A549 (cell line): ENCODE results near the gene IL11RA. TPM values are rescaled to one million over a fixed set of nuclear protein-coding genes. Genes with fewer than 3 reads are reported as not detected.

Experiments
- ATAC-seq, 2 experiments: fragments of 200-7000 bp in 1 of 2; fragments of >200 bp in 1 of 2; cut with Nextera tagmentation in 1 of 2; cut with Tn5 transposase in 1 of 2; 3 replicates each; pipeline versions ENCODE4 v1.8.0 to v1.9.1; 2018 to 2020; ENCODE audit warnings: mild to moderate bottlenecking in 1 of 2, moderate library complexity in 1 of 2
- CTCF ChIA-PET: fragments of 300-600 bp; sonication (Branson Sonifier 250); formaldehyde crosslinking; extraction: SDS; loops from one replicate; lab custom pipeline; 2021; ENCODE audit warnings: antibody characterized with exemption, inconsistent platforms; lab: Yijun Ruan, JAX
- POLR2A ChIA-PET: fragments of 350-600 bp; formaldehyde crosslinking; extraction: SDS; loops from one replicate; lab custom pipeline; 2021; ENCODE audit warnings: antibody characterized with exemption, inconsistent platforms; lab: Yijun Ruan, JAX
- DNase-seq, 2 experiments: peaks; one replicate each; pipeline versions ENCODE4 v3.0.0 to v3.0.0-alpha.2; 2011 to 2016; ENCODE audit warnings: low read depth in 1 of 2, low spot score in 1 of 2
- FAIRE-seq: peaks from 2 replicates; lab custom pipeline; 2011; peaks lifted over from hg19 to GRCh38; lab: Jason Lieb, UNC
- H3K27ac ChIP-seq, 2 experiments: fragments of >200 bp; sonication (Bioruptor Twin); formaldehyde crosslinking; 3 replicates each; pipeline ENCODE4 v1.5.1; 2016 to 2017
- H3K4me1 ChIP-seq: fragments of >200 bp; sonication (Bioruptor Twin); formaldehyde crosslinking; 3 replicates; pipeline ENCODE4 v1.6.1; 2016
- H3K4me2 ChIP-seq: fragments of >200 bp; sonication (Bioruptor Twin); formaldehyde crosslinking; 3 replicates; pipeline ENCODE4 v1.6.1; 2016
- H3K4me3 ChIP-seq: fragments of >200 bp; sonication (Bioruptor Twin); formaldehyde crosslinking; 3 replicates; pipeline ENCODE4 v1.5.1; 2016
- H3K9me3 ChIP-seq: fragments of >200 bp; sonication (Bioruptor Twin); formaldehyde crosslinking; 3 replicates; pipeline ENCODE4 v1.6.1; 2016
- BCL3 ChIP-seq: fragments of >200 bp; sonication (Bioruptor Twin); formaldehyde crosslinking; IDR thresholded peaks from 3 replicates; pipeline ENCODE4 v1.6.1; 2016
- EP300 ChIP-seq, 2 experiments: fragments of >200 bp; sonication (Bioruptor Twin); formaldehyde crosslinking; IDR thresholded peaks; 2 replicates in 1 of 2; 3 replicates in 1 of 2; pipeline ENCODE4 v1.6.1; 2016 to 2017
- GATA3 ChIP-seq: IDR thresholded peaks from 2 replicates; pipeline ENCODE4 v1.6.1; 2012; ENCODE audit warnings: borderline replicate concordance
- HDAC2 ChIP-seq: fragments of 200-600 bp; sonication (generic); IDR thresholded peaks from 2 replicates; pipeline ENCODE4 v1.6.1; 2016
- HEYL ChIP-seq: fragments of 250-450 bp; sonication (Bioruptor Pico); IDR thresholded peaks from 2 replicates; pipeline ENCODE4 v1.8.0; 2021; ENCODE audit warnings: mild to moderate bottlenecking, moderate library complexity
- HOXA7 ChIP-seq: fragments of 250-450 bp; sonication (Bioruptor Pico); IDR thresholded peaks from 2 replicates; pipeline ENCODE4 v1.5.0; 2020; ENCODE audit warnings: mild to moderate bottlenecking, moderate library complexity
- KDM1A ChIP-seq: fragments of 200-600 bp; sonication (generic); IDR thresholded peaks from 2 replicates; pipeline ENCODE4 v1.6.1; 2016; ENCODE audit warnings: low read depth, mild to moderate bottlenecking
- MAFK ChIP-seq: fragments of 450-650 bp; IDR thresholded peaks from 2 replicates; pipeline ENCODE4 v1.6.1; 2014; ENCODE audit not compliant: partially characterized antibody
- MAX ChIP-seq: IDR thresholded peaks from 2 replicates; pipeline ENCODE4 v1.6.1; 2012
- MYC ChIP-seq: IDR thresholded peaks from 2 replicates; pipeline ENCODE4 v1.6.1; 2012; ENCODE audit warnings: mild to moderate bottlenecking, inconsistent platforms, low read length, improper control_type of control experiment, borderline replicate concordance
- NR3C1 ChIP-seq: fragments of >200 bp; sonication (Bioruptor Twin); formaldehyde crosslinking; IDR thresholded peaks from 3 replicates; pipeline ENCODE4 v1.6.1; 2017
- PHF8 ChIP-seq: fragments of 200-600 bp; sonication (generic); IDR thresholded peaks from 2 replicates; pipeline ENCODE4 v1.6.1; 2016; ENCODE audit warnings: low read depth, mild to moderate bottlenecking, antibody characterized with exemption, moderate library complexity, borderline replicate concordance
- RCOR1 ChIP-seq: fragments of 150-350 bp; IDR thresholded peaks from 2 replicates; pipeline ENCODE4 v1.6.1; 2014; ENCODE audit warnings: antibody characterized with exemption, low read length, low read depth
- ZNF302 ChIP-seq: fragments of 250-450 bp; sonication (Bioruptor Pico); IDR thresholded peaks from 2 replicates; pipeline ENCODE4 v1.9.0; 2021; ENCODE audit warnings: inconsistent platforms, mild to moderate bottlenecking, moderate library complexity
- WGBS: methylation state at CpG from one replicate; pipeline ENCODE4 v1.1.6; 2017; ENCODE audit errors: missing lambda C conversion rate; 5-methylcytosine and 5-hydroxymethylcytosine counted together
- polyA plus RNA-seq, 4 experiments: library from polyadenylated mRNA; depleted of rRNA in 3 of 4; stranded (reverse); fragments of >200 nt; fragmentation: RNase III in 1 of 4; extraction: RNeasy Plus Mini Kit Qiagen cat#74134 plus additional on column Dnase treatment in 1 of 4; gene quantifications; 2 replicates in 3 of 4; 3 replicates in 1 of 4; pipeline ENCODE4 v1.2.3, GENCODE V29; 2011 to 2017
- TF ChIP-seq, protein P1 (sequence below): fragments of 250-450 bp; sonication (Bioruptor Pico); IDR thresholded peaks from 2 replicates; pipeline ENCODE4 v1.5.0; 2021; ENCODE audit warnings: mild to moderate bottlenecking, moderate library complexity, borderline replicate concordance

IL11RA gene
- polyA plus RNA-seq, 2 of the 4 experiments (the other 2 are of a cell fraction): 5.6 to 6.8 TPM

DNA sequence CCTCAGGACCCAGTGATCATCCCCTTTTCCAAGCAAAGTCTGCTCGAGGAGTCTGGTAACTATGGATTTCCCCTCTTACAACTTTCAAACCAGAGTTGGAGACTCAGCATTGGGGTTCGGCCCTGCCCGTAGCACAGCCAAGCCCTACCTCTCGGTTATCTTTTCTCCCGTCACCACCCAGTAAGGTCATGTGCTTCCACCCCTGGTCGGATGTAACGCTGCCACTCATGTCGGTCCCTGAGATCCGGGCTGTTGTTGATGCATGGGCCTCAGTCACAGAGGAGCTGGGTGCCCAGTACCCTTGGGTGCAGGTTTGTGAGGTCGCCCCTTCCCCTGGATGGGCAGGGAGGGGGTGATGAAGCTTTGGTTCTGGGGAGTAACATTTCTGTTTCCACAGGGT lies 4.3 kb upstream of the IL11RA start (continued):
- TF ChIP-seq MYC (no peak), MAX (no peak), ZNF302 (CRISPR knock-in tag) (no peak)

GRCh38 chr9:34648673-34649072 lies 3.3 kb upstream of the IL11RA start:
- Histone ChIP-seq H3K4me3 (no peak overlapping the region), H3K4me2 (no peak overlapping the region), H3K27ac (no peak overlapping the region), H3K9me3 (no peaks in the 10 kb centered on the region), H3K4me1 (peaks cover 40% of the 10 kb centered on the region)
- DNase-seq: no peak
- TF ChIP-seq KDM1A: no peak
- TF ChIP-seq PHF8: no peak
- TF ChIP-seq HEYL (CRISPR knock-in tag): no peak
- TF ChIP-seq, protein P1, sequence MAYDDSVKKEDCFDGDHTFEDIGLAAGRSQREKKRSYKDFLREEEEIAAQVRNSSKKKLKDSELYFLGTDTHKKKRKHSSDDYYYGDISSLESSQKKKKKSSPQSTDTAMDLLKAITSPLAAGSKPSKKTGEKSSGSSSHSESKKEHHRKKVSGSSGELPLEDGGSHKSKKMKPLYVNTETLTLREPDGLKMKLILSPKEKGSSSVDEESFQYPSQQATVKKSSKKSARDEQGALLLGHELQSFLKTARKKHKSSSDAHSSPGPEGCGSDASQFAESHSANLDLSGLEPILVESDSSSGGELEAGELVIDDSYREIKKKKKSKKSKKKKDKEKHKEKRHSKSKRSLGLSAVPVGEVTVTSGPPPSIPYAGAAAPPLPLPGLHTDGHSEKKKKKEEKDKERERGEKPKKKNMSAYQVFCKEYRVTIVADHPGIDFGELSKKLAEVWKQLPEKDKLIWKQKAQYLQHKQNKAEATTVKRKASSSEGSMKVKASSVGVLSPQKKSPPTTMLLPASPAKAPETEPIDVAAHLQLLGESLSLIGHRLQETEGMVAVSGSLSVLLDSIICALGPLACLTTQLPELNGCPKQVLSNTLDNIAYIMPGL (CRISPR knock-in tag): no peak
- WGBS: 90% methylated on average over 8 of the region's 8 CpGs
- ChIA-PET POLR2A (interaction anchor here (0.6 kb wide), 1 partner anchor 528 kb away, joined by 4 read pairs; no protein-coding TSS in a partner anchor), CTCF (interaction anchor here (2.6 to 22.6 kb wide), 3 partner anchors 12 to 54 kb away, joined by 14 to 288 read pairs (median 107); partner anchors contain the start of genes CCL27 and SIGMAR1)
- no peak for FAIRE-seq
- no peak for ATAC-seq

GRCh38 chr9:34650816-34651215 lies 1.2 kb upstream of the IL11RA start:
- H3K9me3 ChIP-seq: no peaks in the 10 kb centered on the region
- POLR2A ChIA-PET: interaction anchor here (1.8 to 2.1 kb wide), 2 partner anchors 13 to 14 kb away, joined by 6 to 8 read pairs; partner anchors contain the start of gene SIGMAR1
- TF ChIP-seq GATA3: no peak
- peaks cover 33% of the 10 kb centered on the region for H3K4me1 ChIP-seq
- CTCF ChIA-PET: interaction anchor here (0.7 to 22.6 kb wide), 6 partner anchors 10 to 59 kb away, joined by 3 to 288 read pairs (median 9); partner anchors contain the start of genes CCL27 and SIGMAR1
- ATAC-seq (no peak), DNase-seq (no peak), FAIRE-seq (no peak)
- peak overlapping the region; percentile 76; the same call in 2 of the 3 replicates for H3K4me2 ChIP-seq
- H3K4me3 ChIP-seq: no peak overlapping the region
- H3K27ac ChIP-seq: no peak overlapping the region; a peak in 1 of 6 replicates
- 94% methylated on average over 4 of the region's 5 CpGs for WGBS

- no peak for DNase-seq
- Histone ChIP-seq H3K4me3 (peak overlapping the region; percentile 37), H3K4me2 (peak overlapping the region; percentile 76), H3K27ac (peak overlapping the region; percentile 77 to 89), H3K9me3 (no peaks in the 10 kb centered on the region), H3K4me1 (peaks cover 28% of the 10 kb centered on the region)
- no peak for FAIRE-seq
- POLR2A ChIA-PET: interaction anchor here (1.0 to 2.1 kb wide), 3 partner anchors 11 to 14 kb away, joined by 3 to 8 read pairs (median 6); partner anchors contain the start of genes CCL27 and SIGMAR1
- CTCF ChIA-PET: interaction anchor here (0.9 to 22.6 kb wide), 5 partner anchors 10 to 51 kb away, joined by 3 to 288 read pairs (median 14); partner anchors contain the start of genes CCL27 and SIGMAR1
- ATAC-seq: no peak
- WGBS: 56% methylated on average over 4 of the region's 4 CpGs
- TF ChIP-seq NR3C1 (no peak), RCOR1 (no peak), HOXA7 (no peak), BCL3 (no peak), MAFK (no peak), HDAC2 (no peak), EP300 (IDR thresholded peaks at IDR 0.05) (no peak)
Observed at GRCh38 chr9:34651321-34651720, 664 bp upstream of the IL11RA start.
